OCI-LY7 (cell line): ENCODE data around the gene PUDP.

Source experiments
- EZH2phosphoT487 ChIP-seq: fragments of 200-600 bp; sonication (generic); IDR thresholded peaks from 2 replicates; pipeline ENCODE4 v1.6.1; 2018; ENCODE audit warnings: low read depth, borderline replicate concordance, mild to moderate bottlenecking, mixed run types, antibody characterized with exemption, low read length, moderate library complexity, mixed read lengths
- TF ChIP-seq, protein P1 (sequence below): fragments of 200-600 bp; sonication (generic); conservative IDR thresholded peaks from 2 replicates; pipeline ENCODE4 v1.5.1; 2014; ENCODE audit warnings: mild to moderate bottlenecking, antibody characterized with exemption, low read length, moderate library complexity, mixed read lengths

DNA sequence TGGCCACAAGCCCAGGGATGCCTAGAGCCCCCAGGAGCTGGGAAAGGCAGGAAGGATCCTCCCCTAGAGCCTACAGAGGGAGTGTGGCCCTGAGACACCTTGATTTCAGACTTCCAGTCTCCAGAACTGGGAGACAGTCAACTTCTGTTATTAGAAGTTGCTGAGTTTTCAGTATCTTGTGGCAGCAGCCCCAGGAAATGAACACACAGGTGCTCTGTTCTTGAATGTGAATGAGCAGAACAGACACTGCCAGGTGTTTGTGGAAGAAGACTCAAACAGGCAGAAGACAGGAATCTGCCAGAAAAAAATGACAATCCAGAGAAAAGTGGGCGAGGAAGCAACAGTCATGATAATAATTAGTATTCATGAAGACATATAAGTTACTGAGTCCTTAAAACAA lies 64.9 kb downstream of the PUDP start:
- TF ChIP-seq EZH2phosphoT487, result no peak
- TF ChIP-seq, protein P1, sequence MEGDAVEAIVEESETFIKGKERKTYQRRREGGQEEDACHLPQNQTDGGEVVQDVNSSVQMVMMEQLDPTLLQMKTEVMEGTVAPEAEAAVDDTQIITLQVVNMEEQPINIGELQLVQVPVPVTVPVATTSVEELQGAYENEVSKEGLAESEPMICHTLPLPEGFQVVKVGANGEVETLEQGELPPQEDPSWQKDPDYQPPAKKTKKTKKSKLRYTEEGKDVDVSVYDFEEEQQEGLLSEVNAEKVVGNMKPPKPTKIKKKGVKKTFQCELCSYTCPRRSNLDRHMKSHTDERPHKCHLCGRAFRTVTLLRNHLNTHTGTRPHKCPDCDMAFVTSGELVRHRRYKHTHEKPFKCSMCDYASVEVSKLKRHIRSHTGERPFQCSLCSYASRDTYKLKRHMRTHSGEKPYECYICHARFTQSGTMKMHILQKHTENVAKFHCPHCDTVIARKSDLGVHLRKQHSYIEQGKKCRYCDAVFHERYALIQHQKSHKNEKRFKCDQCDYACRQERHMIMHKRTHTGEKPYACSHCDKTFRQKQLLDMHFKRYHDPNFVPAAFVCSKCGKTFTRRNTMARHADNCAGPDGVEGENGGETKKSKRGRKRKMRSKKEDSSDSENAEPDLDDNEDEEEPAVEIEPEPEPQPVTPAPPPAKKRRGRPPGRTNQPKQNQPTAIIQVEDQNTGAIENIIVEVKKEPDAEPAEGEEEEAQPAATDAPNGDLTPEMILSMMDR, result no peak
